Neutrophil (primary cell): Measurements from ENCODE around the gene RCAN1.

ENCODE experiments used
- H3K27ac ChIP-seq: fragments of 200-600 bp; sonication (generic); 2 replicates; pipeline ENCODE4 v1.5.1; 2016; ENCODE audit warnings: mild to moderate bottlenecking, moderate library complexity
- H3K27me3 ChIP-seq: fragments of 200-600 bp; sonication (generic); 2 replicates; pipeline ENCODE4 v1.6.0; 2016; ENCODE audit warnings: mild to moderate bottlenecking
- H3K36me3 ChIP-seq: fragments of 200-600 bp; sonication (generic); 2 replicates; pipeline ENCODE4 v1.5.1; 2017
- H3K4me1 ChIP-seq, 2 experiments: fragments of 200-600 bp in 1 of 2; sonication (generic) in 1 of 2; 1 replicate in 1 of 2; 2 replicates in 1 of 2; pipeline versions ENCODE4 v1.5.1 to v1.6.1; 2013 to 2016; ENCODE audit warnings: low read depth in 1 of 2, low read length in 1 of 2, mild to moderate bottlenecking in 1 of 2, moderate library complexity in 1 of 2; ENCODE audit not compliant: control insufficient read depth in 1 of 2, insufficient read depth in 1 of 2
- H3K4me3 ChIP-seq, 2 experiments: fragments of 200-600 bp in 1 of 2; sonication (generic) in 1 of 2; 1 replicate in 1 of 2; 2 replicates in 1 of 2; pipeline ENCODE4 v1.5.1; 2013 to 2016; ENCODE audit warnings: low read depth in 1 of 2, low read length in 1 of 2, mild to moderate bottlenecking in 1 of 2, moderate library complexity in 1 of 2
- H3K9me3 ChIP-seq: fragments of 200-600 bp; sonication (generic); 2 replicates; pipeline ENCODE4 v1.5.1; 2016
- CTCF ChIP-seq: fragments of 200-600 bp; sonication (generic); IDR thresholded peaks from 2 replicates; pipeline ENCODE4 v1.5.1; 2016; ENCODE audit warnings: antibody characterized with exemption

RCAN1 gene

GRCh38 chr21:34596561-34597271 is 18.2 kb downstream of the RCAN1 start:
- Histone ChIP-seq H3K36me3 (no peaks in the 10 kb centered on the region), H3K27me3 (no peaks in the 10 kb centered on the region), H3K4me1 (peaks cover 5 to 7% of the 10 kb centered on the region in 2 experiments), H3K9me3 (no peaks in the 10 kb centered on the region), H3K27ac (no peak overlapping the region), H3K4me3 (no peak overlapping the region)
- no peak for TF ChIP-seq CTCF

- no peaks in the 10 kb centered on the region for H3K9me3 ChIP-seq
- no peaks in the 10 kb centered on the region for H3K27me3 ChIP-seq
- no peaks in the 10 kb centered on the region for H3K36me3 ChIP-seq
- H3K27ac ChIP-seq, result no peak overlapping the region
- H3K4me3 ChIP-seq, result no peak overlapping the region
- TF ChIP-seq CTCF, result no peak
- peaks cover 5 to 7% of the 10 kb centered on the region in 2 experiments for H3K4me1 ChIP-seq
These were observed 19.5 kb downstream of the RCAN1 start for GRCh38 chr21:34595457-34595856.

- Histone ChIP-seq H3K27me3 (no peaks in the 10 kb centered on the region), H3K4me1 (peaks cover 11% of the 10 kb centered on the region in 2 experiments)
- TF ChIP-seq CTCF, result no peak
These were observed 20.2 kb downstream of the RCAN1 start for GRCh38 chr21:34594566-34595234.

GRCh38 chr21:34593954-34594531 is 20.9 kb downstream of the RCAN1 start:
- Histone ChIP-seq H3K9me3 (no peaks in the 10 kb centered on the region), H3K27me3 (no peaks in the 10 kb centered on the region), H3K36me3 (no peaks in the 10 kb centered on the region), H3K27ac (no peak overlapping the region), H3K4me3 (no peak overlapping the region), H3K4me1 (peaks cover 11 to 17% of the 10 kb centered on the region in 2 experiments)
- TF ChIP-seq CTCF, result no peak

More at GRCh38 chr21:34594566-34595234, 20.2 kb downstream of the RCAN1 start:
- no peak overlapping the region for H3K27ac ChIP-seq
- H3K36me3 ChIP-seq, result no peaks in the 10 kb centered on the region
- H3K9me3 ChIP-seq, result no peaks in the 10 kb centered on the region
- no peak overlapping the region for H3K4me3 ChIP-seq

- Histone ChIP-seq H3K9me3 (no peaks in the 10 kb centered on the region), H3K4me3 (no peak overlapping the region), H3K27me3 (no peaks in the 10 kb centered on the region), H3K4me1 (peaks cover 11 to 22% of the 10 kb centered on the region in 2 experiments), H3K36me3 (no peaks in the 10 kb centered on the region), H3K27ac (no peak overlapping the region)
- TF ChIP-seq CTCF, result no peak
These were observed 21.5 kb downstream of the RCAN1 start for GRCh38 chr21:34593423-34593822.
